OCI-LY3 (cell line): ENCODE measurements around the gene IFT122.

ENCODE experiments used
- H2AFZ ChIP-seq: fragments of 200-600, 300-600 bp; shearing (Covaris generic); 2 replicates; pipeline ENCODE4 v1.6.0; 2014; ENCODE audit warnings: antibody characterized with exemption, low read depth, low read length
- H3K27ac ChIP-seq: fragments of 200-600, 300-600 bp; sonication (generic); 2 replicates; pipeline ENCODE4 v1.5.1; 2014; ENCODE audit warnings: mild to moderate bottlenecking, low read length, moderate library complexity, mixed read lengths
- H3K27me3 ChIP-seq: fragments of 200-600, 300-600 bp; sonication (generic); 2 replicates; pipeline ENCODE4 v1.6.1; 2014; ENCODE audit warnings: low read depth, low read length, mixed read lengths
- H3K36me3 ChIP-seq: fragments of 200-600, 300-600 bp; sonication (generic); replicated peaks from 2 replicates; pipeline ENCODE3; 2014; ENCODE audit warnings: low read depth, low read length, mixed read lengths
- H3K4me1 ChIP-seq: fragments of 300-600, 200-600 bp; sonication (generic); 2 replicates; pipeline ENCODE4 v1.6.1; 2014; ENCODE audit warnings: low read length, mixed read lengths
- H3K4me2 ChIP-seq: fragments of 200-600, 300-600 bp; sonication (generic); 2 replicates; pipeline ENCODE4 v1.6.1; 2014; ENCODE audit warnings: low read length, mixed read lengths
- H3K4me3 ChIP-seq: fragments of 300-600, 200-600 bp; sonication (generic); 2 replicates; pipeline ENCODE4 v1.5.1; 2014; ENCODE audit warnings: antibody characterized with exemption, mild to moderate bottlenecking, low read length, moderate library complexity
- H3K79me2 ChIP-seq: fragments of 300-600, 200-600 bp; shearing (Covaris generic); 2 replicates; pipeline ENCODE4 v1.6.1; 2014; ENCODE audit warnings: mild to moderate bottlenecking, low read length, mixed read lengths
- H3K9ac ChIP-seq: fragments of 300-600, 200-600 bp; shearing (Covaris generic); 2 replicates; pipeline ENCODE4 v1.6.0; 2014; ENCODE audit warnings: mild to moderate bottlenecking, low read length, moderate library complexity
- H3K9me3 ChIP-seq: fragments of 200-600, 300-600 bp; shearing (Covaris generic); 2 replicates; pipeline ENCODE4 v1.6.1; 2014; ENCODE audit warnings: low read length, mixed read lengths; ENCODE audit not compliant: insufficient read depth
- H4K20me1 ChIP-seq: fragments of 200-600, 300-600 bp; sonication (generic); 2 replicates; pipeline ENCODE4 v1.6.1; 2016; ENCODE audit warnings: low read length, mixed read lengths; ENCODE audit not compliant: insufficient read depth
- CTCF ChIP-seq: fragments of 200-600, 300-600 bp; sonication (generic); IDR thresholded peaks from 2 replicates; pipeline ENCODE4 v1.5.1; 2014; ENCODE audit warnings: antibody characterized with exemption, low read length, low read depth
- EZH2phosphoT487 ChIP-seq: fragments of 200-600 bp; shearing (Covaris generic); IDR thresholded peaks from 2 replicates; pipeline ENCODE4 v1.6.1; 2018; ENCODE audit warnings: antibody characterized with exemption, mixed run types, low read depth

Gene IFT122

GRCh38 chr3:129461461-129462146, 21.6 kb downstream of the IFT122 start:
- no peaks in the 10 kb centered on the region for H3K27me3 ChIP-seq
- H3K36me3 ChIP-seq, result no peaks in the 10 kb centered on the region
- no peak overlapping the region for H3K9ac ChIP-seq
- H3K9me3 ChIP-seq, result no peaks in the 10 kb centered on the region
- no peak overlapping the region for H3K4me2 ChIP-seq
- H3K27ac ChIP-seq, result no peak overlapping the region
- H4K20me1 ChIP-seq, result no peaks in the 10 kb centered on the region
- H3K4me3 ChIP-seq, result no peak overlapping the region
- H3K4me1 ChIP-seq, result no peaks in the 10 kb centered on the region
- TF ChIP-seq CTCF (no peak), EZH2phosphoT487 (no peak)
- H3K79me2 ChIP-seq, result no peaks in the 10 kb centered on the region
- no peak overlapping the region for H2AFZ ChIP-seq

- no peak overlapping the region for H3K4me3 ChIP-seq
- H3K4me1 ChIP-seq, result no peaks in the 10 kb centered on the region
- H3K36me3 ChIP-seq, result no peaks in the 10 kb centered on the region
- no peak overlapping the region for H3K4me2 ChIP-seq
- H2AFZ ChIP-seq, result no peak overlapping the region
- no peaks in the 10 kb centered on the region for H4K20me1 ChIP-seq
- TF ChIP-seq CTCF (no peak), EZH2phosphoT487 (no peak)
- H3K27me3 ChIP-seq, result no peaks in the 10 kb centered on the region
- no peaks in the 10 kb centered on the region for H3K79me2 ChIP-seq
- no peak overlapping the region for H3K27ac ChIP-seq
- H3K9me3 ChIP-seq, result no peaks in the 10 kb centered on the region
- no peak overlapping the region for H3K9ac ChIP-seq
These were observed 22.4 kb downstream of the IFT122 start for GRCh38 chr3:129462361-129462968.

- Histone ChIP-seq H4K20me1 (no peaks in the 10 kb centered on the region), H3K79me2 (no peaks in the 10 kb centered on the region), H3K9ac (no peak overlapping the region), H3K36me3 (no peaks in the 10 kb centered on the region), H3K4me1 (no peaks in the 10 kb centered on the region), H3K4me3 (no peak overlapping the region), H3K9me3 (no peaks in the 10 kb centered on the region), H3K27me3 (no peaks in the 10 kb centered on the region), H3K27ac (no peak overlapping the region), H3K4me2 (no peak overlapping the region), H2AFZ (no peak overlapping the region)
- TF ChIP-seq CTCF, result no peak
- TF ChIP-seq EZH2phosphoT487, result no peak
These were observed 23.1 kb downstream of the IFT122 start for GRCh38 chr3:129463094-129463493.

GRCh38 chr3:129463716-129464115, 23.7 kb downstream of the IFT122 start:
- H3K9ac ChIP-seq, result no peak overlapping the region
- TF ChIP-seq EZH2phosphoT487 (no peak), CTCF (no peak)
- H3K36me3 ChIP-seq, result no peaks in the 10 kb centered on the region
- no peak overlapping the region for H2AFZ ChIP-seq
- no peak overlapping the region for H3K4me2 ChIP-seq
- H4K20me1 ChIP-seq, result no peaks in the 10 kb centered on the region
- no peaks in the 10 kb centered on the region for H3K79me2 ChIP-seq
- no peaks in the 10 kb centered on the region for H3K4me1 ChIP-seq
- no peaks in the 10 kb centered on the region for H3K9me3 ChIP-seq
- no peak overlapping the region for H3K27ac ChIP-seq
- no peak overlapping the region for H3K4me3 ChIP-seq
- H3K27me3 ChIP-seq, result no peaks in the 10 kb centered on the region
